ENCODE data around the gene HHAT.
"Not testable (repeated sequence)": the region's sequence is repeated elsewhere in the genome, so short reads cannot be mapped to it uniquely, and the experiment has no call there.

The HHAT gene

DNA sequence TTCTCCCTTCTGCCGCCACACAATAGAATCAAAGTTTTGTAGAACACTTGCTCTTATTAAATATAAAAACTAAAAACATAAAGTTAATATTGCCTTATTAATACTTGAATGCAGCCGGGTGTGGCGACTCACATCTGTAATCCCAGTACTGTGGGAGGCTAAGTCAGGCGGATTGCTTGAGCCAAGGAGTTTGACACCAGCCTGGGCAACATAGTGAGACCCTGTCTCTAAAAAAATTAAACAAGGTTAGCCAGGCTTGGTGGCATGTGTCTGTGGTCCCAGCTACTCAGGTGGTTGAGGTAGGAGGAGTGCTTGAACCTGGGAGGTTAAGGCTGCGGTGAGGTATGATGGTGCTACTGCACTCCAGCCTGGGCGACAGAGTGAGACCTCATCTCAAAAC, 13.2 kb upstream of the HHAT start:
- DNase-seq, result no peak

DNA sequence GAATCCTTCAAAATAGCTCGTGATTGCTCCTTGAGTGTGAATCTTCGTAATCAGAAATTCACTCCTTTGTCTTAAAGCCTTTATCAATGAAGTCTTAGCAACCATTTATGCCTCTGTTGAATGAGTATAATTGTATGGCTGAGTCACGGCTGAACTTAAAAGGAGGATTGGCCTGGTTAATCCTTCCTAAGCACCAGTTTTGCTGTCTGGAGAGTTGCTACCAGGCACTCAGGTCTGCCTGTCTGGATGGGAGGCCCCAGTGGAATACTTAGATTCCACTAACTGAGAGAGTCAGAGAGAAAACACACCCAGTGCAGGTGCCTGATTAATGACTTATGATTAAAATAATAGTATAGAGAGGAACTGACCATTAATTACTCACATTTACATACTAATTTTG, 7.6 kb upstream of the HHAT start:
- DNase-seq, result no peak

DNA sequence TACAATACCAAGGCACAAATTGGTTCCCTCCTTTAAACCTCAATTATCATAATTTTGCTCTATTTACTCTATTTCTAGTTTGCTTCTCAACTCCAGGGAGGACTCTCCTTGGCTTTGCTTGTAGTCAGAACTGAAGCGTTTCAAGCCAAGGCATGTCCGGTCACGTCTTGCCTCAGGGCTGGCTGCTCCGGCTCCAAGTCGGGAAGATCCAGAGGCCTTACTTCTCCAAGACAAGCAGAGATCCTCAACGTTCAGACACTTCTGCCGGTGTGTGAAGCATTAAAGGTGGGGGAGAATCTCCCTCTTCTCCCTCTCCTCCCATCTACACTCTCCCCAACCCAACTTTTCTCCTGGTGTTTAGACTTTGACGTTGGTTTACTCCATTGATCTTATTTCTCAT, 7.2 kb upstream of the HHAT start:
- no peak for DNase-seq

DNA sequence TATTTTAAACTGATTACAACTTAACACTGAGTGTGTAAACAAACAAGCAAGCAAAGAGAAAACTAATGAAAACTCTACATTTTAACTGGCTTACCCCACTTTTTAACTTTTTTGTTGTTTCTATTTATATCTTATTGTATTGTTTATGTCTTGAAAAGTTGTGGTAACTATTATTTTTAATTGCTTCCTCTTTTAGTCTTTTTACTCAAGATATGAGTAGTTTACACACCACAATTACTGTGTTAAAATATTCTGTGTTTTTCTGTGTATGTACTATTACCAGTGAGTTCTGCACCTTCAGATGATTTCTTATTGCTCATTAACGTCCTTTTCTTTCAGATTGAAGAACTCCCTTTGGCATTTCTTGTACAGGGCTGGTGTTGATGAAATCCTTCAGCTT, 4.7 kb upstream of the HHAT start:
- DNase-seq, result no peak

DNA sequence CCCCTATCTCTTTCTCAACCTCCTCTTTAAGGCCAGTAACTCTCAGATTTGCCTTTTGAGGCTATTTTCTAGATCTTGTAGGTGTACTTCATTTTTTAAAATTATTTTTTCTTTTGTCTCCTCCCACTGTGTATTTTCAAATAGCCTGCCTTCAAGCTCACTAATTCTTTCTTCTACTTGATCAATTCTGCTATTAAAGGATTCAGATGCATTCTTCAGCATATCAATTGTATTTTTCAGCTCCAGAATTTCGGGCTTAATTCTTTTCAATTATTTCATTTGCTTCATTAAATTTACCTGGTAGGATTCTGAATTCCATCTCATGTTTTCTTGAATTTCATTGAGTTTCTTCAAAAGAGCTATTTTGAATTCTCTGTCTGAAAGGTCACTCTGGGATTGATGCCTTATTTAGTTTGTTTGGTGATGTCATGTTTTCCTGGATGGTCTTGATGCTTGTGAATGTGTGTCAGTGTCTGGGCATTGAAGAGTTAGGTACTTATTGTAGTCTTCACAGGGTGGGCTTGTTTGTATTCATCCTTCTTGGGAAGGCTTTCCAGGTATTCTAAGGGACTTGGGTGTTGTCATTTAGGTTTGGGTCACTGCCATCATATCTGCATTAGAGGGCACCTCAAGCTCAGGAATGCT, 3.6 kb upstream of the HHAT start:
- DNase-seq, result no peak

DNA sequence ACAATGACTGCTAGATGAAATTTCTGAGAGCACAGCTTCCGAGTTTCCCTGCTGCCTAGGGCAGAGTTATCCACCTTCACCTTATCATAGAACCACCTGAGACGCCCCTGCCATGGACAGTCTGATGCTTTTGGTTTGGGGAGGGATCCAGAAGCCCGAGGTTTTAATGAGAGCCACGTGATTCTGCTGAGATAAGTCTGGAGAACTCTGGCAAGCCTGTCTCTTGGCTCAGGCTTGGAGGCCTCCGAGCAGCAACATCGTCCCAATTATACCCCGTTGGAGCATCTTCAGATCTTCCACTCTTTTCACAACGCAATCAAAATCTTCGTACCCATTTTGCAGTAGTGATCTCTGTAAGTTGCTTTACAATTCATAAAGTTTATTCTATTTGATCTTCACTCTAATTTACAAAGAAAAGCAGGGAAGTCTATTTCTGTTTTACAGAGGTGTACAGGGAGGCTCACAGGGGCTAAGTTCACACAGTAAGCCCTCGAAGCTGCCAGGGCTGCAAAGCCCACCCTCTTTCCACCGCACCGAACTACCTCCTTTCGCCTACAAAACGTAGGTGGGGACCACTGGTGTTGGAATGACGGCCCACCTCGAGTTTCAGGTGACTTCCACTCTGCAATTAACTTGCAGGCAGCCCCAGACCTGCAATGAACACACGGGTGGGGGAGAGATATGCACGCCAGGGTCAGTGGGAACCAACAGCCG, 513 bp upstream of the HHAT start:
- no peak for DNase-seq

DNA sequence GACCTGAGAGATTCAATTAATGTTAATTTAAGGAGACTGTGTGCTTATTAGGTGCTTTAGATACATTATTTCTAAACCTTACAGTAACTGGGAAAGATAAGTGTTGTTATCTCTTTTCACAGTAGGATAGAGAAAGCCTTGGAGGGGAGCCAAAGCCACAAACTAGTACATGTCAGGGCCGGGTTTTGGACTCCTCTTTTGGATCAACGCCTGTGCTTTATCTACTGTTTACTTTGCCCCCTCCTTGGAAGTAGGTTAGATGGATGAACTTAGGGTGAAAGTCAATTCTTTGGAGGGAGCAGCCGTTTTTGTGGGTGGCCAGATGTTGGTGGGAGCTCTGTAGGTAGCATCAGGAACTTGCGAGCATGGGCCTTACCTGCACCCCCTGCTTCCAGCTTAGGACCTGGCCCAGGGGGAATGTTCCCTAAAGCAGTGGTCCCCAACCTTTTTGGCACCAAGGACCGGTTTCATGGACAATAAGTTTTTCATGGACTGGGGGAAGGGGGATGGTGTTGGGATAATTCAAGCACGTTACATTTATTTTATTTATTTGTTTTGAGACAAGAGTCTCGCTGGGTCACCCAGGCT, 1.7 kb downstream of the HHAT start:
- DNase-seq, result no peak

DNA sequence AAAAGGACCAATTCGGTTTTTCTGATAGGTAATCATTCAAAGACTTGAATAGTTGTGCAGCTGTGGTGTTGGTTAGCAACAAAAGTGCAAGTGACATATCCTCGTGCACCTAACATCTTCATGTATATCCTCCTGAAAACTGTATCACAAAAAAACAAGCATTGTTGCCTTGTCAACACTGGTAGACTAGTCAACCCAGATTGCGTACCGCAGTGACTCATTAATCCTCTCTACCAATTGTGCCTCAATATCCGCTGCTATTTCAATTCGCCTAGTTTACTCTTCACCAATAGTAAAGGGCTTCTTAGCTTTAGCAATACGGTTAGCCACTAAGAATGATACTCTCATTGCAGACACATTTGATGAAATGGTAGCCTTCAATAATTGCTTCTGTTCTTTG, 3.5 kb downstream of the HHAT start:
- DNase-seq, result peak; percentile 12

DNA sequence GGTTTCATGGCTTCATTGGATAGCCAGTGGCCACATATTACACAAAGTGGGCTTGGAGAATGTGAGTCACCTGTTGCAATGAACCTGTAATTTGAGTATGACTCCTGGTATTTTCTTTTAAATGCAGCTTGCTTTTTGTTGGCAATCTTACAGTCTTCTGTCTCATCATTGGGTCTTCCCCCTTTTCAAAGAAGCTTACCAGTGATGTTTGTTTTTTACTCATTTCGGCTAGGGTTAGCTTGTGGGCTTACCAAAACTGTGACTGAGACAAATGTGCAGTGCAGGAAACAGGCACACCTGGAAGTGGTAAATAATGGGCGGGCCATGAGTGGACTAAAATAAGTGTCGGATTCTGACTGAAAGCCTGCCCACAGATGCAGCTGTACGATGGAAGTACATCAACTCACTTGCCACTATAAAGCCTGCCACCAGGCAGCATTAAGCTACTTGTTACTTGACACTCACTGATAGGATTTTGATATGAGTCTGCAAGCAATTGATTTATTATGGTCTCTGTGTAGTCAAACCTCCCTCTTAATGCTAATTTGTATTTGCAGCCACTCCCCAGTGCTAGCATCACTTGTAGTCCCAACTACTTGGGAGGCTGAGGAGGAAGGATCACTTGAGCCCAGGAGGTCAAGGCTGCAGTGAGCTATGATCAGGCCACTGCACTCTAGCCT, 4.2 kb downstream of the HHAT start:
- DNase-seq, result peak; percentile 77

DNA sequence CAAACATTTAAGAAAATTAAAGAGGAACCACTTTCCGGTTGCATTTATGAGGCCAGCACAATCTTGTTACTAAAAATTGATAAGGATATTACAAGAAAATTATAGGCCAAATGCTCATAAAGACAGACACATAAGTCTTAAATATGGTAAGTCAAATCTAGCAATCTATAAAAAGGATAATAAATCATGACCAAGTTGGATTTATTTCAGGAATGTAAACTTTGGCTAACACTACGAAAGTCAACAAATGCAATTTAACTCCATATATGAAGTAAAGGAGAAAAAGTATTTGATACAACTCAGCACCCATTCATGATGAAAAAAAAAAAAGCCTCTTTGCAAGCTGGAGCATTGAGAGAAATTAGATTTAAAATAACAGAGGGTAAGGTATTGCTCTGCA, 6.3 kb downstream of the HHAT start:
- DNase-seq, result no peak

DNA sequence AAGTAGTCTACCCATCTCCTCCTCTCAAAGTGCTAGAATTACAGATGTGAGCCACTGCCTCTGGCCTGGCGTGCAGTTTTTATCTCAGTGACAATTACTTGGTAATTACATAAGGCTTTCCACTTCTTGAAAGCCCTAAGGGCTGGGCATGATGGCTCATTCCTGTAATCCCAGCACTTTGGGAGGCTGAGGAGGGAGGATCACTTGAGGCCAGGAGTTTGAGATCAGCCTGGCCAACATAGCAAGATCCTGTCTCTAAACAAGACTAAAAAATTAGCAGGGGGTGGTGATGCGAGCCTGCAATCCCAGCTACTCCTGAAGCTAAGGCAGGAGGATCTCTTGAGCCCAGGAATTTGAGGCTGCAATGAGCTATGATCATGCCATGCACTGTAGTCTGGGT, 7.7 kb downstream of the HHAT start:
- no peak for DNase-seq

DNA sequence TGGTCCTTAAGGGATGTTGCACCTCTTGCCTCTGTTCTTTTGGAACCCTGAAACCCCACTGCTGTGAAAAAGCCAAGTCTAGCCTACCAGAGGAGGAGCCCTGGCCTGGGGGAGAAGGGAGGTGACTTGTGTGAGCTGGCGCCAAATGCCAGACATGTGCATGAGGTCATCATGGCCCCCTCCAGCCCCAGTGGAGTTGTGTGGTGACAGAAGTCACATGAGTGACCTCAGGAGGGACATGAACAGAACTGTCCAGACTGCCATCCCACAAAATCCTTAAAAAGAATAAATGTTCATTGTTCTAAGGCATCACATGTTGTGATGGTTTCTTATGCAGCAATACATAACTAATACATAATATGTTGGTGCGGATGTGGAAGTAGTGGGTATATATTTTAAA, 10.8 kb downstream of the HHAT start:
- no peak for DNase-seq

DNA sequence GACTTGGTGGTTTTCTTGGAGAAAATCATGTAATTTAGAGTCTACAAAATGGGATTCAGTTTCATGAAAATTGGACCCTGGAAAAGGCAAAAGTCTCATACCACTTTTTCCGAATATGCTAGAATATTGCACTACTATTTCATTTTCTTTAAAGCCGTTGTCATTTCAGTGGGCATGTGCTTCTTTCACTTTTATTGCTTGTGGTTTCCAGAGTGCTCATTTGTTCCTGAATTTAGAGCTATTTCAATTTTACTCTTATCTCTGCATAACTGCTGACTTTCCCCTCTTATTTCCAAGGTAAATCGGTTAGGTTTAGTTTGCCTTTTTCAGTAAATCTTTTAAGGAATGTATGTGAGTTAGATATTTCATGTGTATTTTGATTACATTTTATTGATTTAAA, 11.6 kb downstream of the HHAT start:
- no peak for DNase-seq

DNA sequence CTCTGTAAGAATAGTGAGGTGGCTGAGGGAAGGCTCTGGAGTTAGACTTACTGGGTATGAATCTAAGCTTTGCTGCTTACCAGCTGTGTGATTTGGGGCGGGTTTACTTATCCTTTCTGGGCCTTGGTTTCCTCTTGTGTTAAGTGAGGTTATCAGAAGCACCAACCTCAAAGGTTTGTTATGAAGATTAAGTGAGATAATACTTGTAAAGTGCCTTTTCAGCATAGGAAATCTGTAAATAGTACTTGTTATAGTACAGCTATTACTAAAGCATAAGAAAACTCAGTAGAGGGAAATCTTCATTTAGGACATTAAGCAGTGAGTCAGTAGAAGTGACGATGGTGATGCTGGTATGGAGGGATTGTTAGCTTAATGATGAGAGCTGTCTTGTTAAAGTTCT, 12.1 kb downstream of the HHAT start:
- DNase-seq, result peak; percentile 15

DNA sequence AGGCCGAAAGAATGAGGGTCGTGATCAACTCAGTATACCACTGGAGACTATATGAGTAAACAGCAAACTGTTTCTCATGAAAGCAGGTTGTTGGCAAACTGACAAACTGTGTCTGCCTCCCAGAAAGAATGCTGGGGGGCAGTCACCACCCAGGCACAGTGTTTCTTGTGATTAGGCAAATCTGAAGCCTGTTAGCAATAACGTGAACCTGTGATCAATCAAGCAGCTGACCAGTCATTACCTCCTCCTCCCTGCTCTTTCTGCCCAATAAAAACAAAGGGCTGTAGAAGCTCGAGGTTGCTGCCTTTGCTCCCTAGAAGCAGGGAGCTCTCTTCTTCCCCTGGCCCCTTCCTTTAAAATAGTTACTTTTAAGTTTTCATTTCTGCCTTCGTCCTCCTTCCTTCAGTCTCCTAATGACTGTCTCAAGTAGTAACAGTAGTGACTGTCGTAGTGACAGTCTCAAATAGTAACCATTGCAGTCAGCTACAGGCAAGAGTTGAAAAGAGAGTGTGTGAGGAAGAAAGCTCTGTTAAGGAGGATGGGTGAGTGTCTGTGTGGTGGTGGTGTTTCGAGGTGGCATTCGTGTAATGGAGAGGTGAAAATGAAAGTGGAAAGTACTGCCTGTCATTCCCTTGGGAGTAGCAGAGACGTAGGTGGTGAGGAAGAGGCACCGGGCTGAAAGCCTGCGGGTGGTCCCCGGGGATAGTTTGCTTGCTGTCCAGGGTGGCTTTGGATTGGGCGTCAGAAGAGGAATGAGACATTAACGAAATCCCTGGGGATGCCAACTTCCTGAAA, 14.5 kb downstream of the HHAT start:
- no peak for DNase-seq

DNA sequence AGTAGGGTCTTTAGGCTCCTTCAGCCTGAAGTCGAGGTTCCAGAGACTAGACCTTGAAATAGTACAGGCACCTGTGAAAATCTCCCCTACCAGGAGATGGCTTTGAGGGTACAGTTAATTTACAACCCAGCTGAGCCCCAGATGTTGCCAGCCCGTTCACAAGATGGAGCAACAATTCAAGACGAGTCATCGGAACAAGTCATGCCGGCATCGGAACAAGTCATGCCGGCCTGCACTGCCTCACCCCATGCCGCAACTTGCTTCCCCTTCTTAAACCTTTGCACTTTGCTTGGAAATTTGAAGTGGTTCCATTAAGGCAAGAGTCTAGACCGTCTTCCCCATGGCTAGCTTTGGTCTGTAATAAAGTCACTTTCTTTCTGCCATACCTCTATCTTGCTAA, 16.0 kb downstream of the HHAT start:
- DNase-seq, result no peak

DNA sequence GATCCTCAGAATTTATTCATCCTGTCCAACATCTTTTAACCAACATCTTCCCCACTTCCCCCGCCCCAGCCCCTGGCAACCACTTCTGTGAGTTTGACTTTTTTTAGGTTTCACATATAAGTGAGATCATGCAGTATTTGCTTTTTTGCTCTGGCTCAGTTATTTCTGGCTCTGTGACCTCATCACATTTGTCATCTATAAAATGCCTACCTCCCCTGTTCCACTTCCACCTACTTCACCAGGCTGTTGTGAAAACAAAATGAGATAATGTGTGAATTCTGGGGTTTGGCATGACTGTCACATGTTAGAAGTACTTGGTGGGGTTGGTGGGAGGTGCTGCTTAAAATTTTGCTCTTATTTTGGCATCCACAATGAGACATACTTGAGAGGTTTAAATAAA, 18.4 kb downstream of the HHAT start:
- DNase-seq, result peak; percentile 29

DNA sequence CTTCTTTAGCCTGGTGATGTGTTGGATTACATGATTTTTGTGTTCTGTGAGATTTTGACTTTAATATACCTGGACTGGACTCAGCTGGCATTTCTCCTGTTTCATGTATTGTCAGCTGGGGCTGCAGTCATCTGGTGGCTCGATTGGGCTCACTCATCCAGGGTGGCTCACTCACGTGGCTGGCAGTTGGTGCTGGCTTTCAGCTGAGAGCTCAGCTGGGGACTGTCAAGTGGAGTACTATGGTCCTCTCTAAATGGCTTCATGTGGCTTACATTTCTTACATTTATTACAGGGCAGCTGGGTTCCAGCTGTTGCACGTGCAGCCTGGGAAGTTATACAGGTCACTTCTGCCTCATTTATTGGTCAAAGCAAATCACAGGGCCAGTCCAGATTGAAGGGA, 22.8 kb downstream of the HHAT start:
- DNase-seq, result no peak

DNA sequence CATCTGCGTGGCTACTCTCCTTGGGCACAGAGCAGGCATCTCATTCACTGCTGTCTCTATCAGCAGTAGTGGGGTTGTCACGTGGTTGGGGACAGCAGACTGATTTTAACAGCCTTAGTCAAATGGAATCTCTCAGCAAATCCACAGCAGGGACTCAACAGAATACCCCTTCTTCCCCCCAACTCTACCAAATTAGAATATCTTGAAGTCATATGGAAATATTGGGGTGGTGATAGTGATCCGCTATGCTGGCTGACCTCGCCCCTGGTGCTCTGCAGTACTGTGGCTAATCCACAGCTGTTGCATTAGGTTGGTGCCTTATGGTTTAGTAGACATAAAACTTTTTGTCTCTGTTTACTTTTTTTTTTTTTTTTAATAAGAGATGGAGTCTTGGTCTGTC, 23.9 kb downstream of the HHAT start:
- DNase-seq, result no peak

DNA sequence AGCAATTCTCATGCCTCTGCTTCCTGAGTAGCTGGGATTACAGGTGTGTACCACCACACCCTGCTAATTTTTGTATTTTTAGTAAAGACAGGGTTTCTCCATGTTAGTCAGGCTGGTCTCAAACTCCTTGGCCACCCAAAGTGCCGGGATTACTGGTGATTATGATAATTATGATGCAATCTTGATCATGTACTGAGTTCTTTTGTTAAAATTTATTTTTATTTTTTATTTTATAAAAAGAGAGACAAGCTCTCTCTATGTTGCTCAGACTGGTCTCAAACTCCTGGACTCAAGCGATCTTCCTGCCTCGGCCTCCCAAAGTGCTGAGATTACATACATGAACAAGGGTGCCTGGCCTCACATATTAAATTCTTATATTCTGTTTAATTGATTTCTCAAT, 25.6 kb downstream of the HHAT start:
- DNase-seq, result not testable (repeated sequence)

DNA sequence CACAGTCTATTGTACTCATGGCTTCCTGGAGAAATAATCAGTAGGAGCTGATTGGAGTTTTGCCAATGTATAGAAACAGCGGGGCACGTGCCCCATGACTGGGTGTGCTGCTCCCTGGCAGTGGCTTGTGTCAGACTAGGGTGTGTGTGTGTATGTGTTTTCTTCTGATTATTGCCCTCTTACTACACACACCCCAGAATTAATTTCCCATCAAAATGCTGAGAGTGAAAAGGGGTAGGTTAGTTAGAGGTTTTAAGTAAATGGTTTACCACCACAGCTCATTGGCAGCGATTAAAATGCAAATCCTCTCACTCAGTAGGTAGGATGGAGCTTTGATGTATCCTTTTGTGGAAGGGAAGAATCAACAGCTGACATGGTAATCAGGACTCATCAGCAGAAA, 29.9 kb downstream of the HHAT start:
- no peak for DNase-seq

DNA sequence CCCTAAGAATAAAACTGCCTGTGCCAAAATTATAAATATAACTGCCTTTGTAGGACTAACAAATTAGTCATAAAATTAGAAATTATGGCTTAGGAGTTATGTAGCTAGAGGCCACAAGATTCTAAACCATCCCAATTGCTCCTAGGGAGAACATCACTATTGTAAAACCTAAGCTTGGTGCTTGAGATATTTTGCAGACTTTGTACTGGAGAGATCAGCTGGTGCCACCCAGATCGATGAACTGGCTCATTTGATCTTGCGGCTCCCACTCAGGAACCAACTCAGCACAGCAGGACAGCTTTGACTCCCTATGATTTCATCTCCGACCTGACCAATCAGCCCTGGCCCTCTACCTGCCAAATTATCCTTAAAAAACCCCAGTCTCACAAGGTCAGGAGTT, 30.6 kb downstream of the HHAT start:
- DNase-seq, result no peak

DNA sequence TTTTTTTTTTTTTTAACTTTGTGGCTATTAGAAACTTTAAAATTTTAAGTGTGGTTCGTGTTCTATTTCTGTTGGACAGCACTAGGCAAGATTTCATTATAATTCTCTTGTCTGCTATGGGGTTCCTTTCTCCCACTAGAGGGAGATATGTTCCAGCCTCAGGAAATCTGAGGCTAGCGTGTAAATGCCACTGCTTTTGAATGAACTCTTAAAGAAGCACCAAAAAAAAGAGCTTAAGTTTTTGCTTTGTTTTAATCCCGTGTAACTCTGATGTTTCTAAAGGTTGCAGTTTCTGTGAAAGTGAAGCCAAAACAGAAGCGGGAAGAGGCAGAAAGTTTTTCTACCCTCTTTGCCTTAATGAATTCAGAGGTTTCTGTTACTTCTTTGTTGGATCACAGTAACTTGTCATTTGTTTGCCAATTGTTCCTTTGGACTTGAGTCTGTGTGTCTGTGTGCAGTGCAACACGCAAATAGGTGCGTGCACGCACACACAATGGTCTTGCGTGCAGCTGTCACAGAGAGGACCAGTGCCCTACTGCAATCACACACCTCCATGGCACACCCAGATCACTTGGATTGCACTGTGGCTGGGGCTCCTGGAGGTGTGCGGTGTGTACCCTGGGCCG, 32.3 kb downstream of the HHAT start:
- no peak for DNase-seq
